Smooth muscle cell (in vitro differentiated cells): ENCODE data around the gene UCHL3. TPM values are rescaled to one million over a fixed set of nuclear protein-coding genes. Genes with fewer than 3 reads are reported as not detected.

Experiments
- DNase-seq: peaks from one replicate; lab custom pipeline; 2025; ENCODE audit not compliant: unreplicated experiment; lab: John Stamatoyannopoulos, UW
- H2AFZ ChIP-seq: fragments of 200-600 bp; sonication (generic); 2 replicates; pipeline ENCODE4 v1.6.0; 2016; ENCODE audit warnings: antibody characterized with exemption, low read depth, mild to moderate bottlenecking
- H3F3A ChIP-seq: fragments of 200-600 bp; sonication (generic); 2 replicates; pipeline ENCODE4 v1.6.0; 2017; ENCODE audit warnings: antibody characterized with exemption, low read depth
- H3K27ac ChIP-seq: fragments of 200-600 bp; sonication (generic); 2 replicates; pipeline ENCODE4 v1.5.1; 2016; ENCODE audit warnings: low read depth, mild to moderate bottlenecking
- H3K27me3 ChIP-seq: fragments of 200-600 bp; sonication (generic); 2 replicates; pipeline ENCODE4 v1.6.1; 2016; ENCODE audit warnings: low read depth, mild to moderate bottlenecking
- H3K36me3 ChIP-seq: fragments of 200-600 bp; sonication (generic); 2 replicates; pipeline ENCODE4 v1.5.1; 2016; ENCODE audit warnings: low read depth
- H3K4me1 ChIP-seq: fragments of 200-600 bp; sonication (generic); 2 replicates; pipeline ENCODE4 v1.5.1; 2016; ENCODE audit warnings: low read depth
- H3K4me2 ChIP-seq: fragments of 200-600 bp; sonication (generic); 2 replicates; pipeline ENCODE4 v1.6.0; 2016; ENCODE audit warnings: mild to moderate bottlenecking
- H3K4me3 ChIP-seq: fragments of 200-600 bp; sonication (generic); 2 replicates; pipeline ENCODE4 v1.5.1; 2016; ENCODE audit warnings: mild to moderate bottlenecking
- H3K79me2 ChIP-seq: fragments of 200-600 bp; sonication (generic); 2 replicates; pipeline ENCODE4 v1.6.0; 2016; ENCODE audit warnings: low read depth, mild to moderate bottlenecking
- H3K9ac ChIP-seq: fragments of 200-600 bp; sonication (generic); 2 replicates; pipeline ENCODE4 v1.6.0; 2016; ENCODE audit warnings: low read depth
- H3K9me3 ChIP-seq: fragments of 200-600 bp; sonication (generic); replicated peaks from 2 replicates; pipeline ENCODE4 v1.5.1; 2016; ENCODE audit warnings: low read depth
- H4K20me1 ChIP-seq: fragments of 200-600 bp; sonication (generic); 2 replicates; pipeline ENCODE4 v1.6.0; 2016; ENCODE audit warnings: low read depth
- CTCF ChIP-seq: fragments of 200-600 bp; sonication (generic); IDR thresholded peaks from 2 replicates; pipeline ENCODE4 v1.5.1; 2017; ENCODE audit warnings: borderline replicate concordance, mild to moderate bottlenecking, antibody characterized with exemption; ENCODE audit not compliant: insufficient read depth, poor library complexity, severe bottlenecking
- WGBS: methylation state at CpG from one replicate; pipeline ENCODE4 v1.1.7; 2016; ENCODE audit warnings: low lambda C conversion rate; 5-methylcytosine and 5-hydroxymethylcytosine counted together
- polyA plus RNA-seq: library from polyadenylated mRNA; unstranded; fragments of >200 nt; fragmentation: Nextera tagmentation; extraction: Ambion mirVana; gene quantifications from 2 replicates; pipeline ENCODE4 v1.2.1, GENCODE V29; 2016
- total RNA-seq: library from RNA; depleted of rRNA; stranded (reverse); fragments of >200 nt; gene quantifications from 2 replicates; pipeline ENCODE4 v1.2.3, GENCODE V29; 2014

The UCHL3 gene
- total and polyA plus RNA-seq, 2 experiments from 2014 or later, result 47.3 to 50.9 TPM

GRCh38 chr13:75651013-75651412 lies 101.4 kb downstream of the UCHL3 start:
- no peak for DNase-seq
- peaks cover 5% of the 10 kb centered on the region for H3K36me3 ChIP-seq
- H2AFZ ChIP-seq, result no peak overlapping the region
- H3K27me3 ChIP-seq, result no peaks in the 10 kb centered on the region
- no peak overlapping the region for H3K4me2 ChIP-seq
- no peaks in the 10 kb centered on the region for H3K9me3 ChIP-seq
- no peak overlapping the region for H3K4me3 ChIP-seq
- H3K27ac ChIP-seq, result no peak overlapping the region
- TF ChIP-seq CTCF, result no peak
- 89% methylated on average over 2 of the region's 2 CpGs for WGBS
- H4K20me1 ChIP-seq, result peaks cover 99% of the 10 kb centered on the region
- H3F3A ChIP-seq, result peaks cover 5% of the 10 kb centered on the region
- H3K4me1 ChIP-seq, result no peaks in the 10 kb centered on the region
- peaks cover 99% of the 10 kb centered on the region for H3K79me2 ChIP-seq
- H3K9ac ChIP-seq, result no peak overlapping the region

- Histone ChIP-seq H3K27ac (no peak overlapping the region), H3K36me3 (peaks cover 5% of the 10 kb centered on the region), H3K27me3 (no peaks in the 10 kb centered on the region), H3K9ac (no peak overlapping the region), H4K20me1 (peaks cover 99% of the 10 kb centered on the region), H3K4me2 (no peak overlapping the region), H3K4me1 (no peaks in the 10 kb centered on the region), H3F3A (peaks cover 5% of the 10 kb centered on the region), H2AFZ (no peak overlapping the region), H3K79me2 (peaks cover 96% of the 10 kb centered on the region), H3K9me3 (no peaks in the 10 kb centered on the region), H3K4me3 (no peak overlapping the region)
- no peak for DNase-seq
- no peak for TF ChIP-seq CTCF
- WGBS, result 61% methylated on average over 2 of the region's 2 CpGs
These were observed 103.1 kb downstream of the UCHL3 start for GRCh38 chr13:75652726-75653125.

Other genes starting within 250 kb of the UCHL3 start
- 21.9 and 22.4 TPM in 2 replicates for gene TBC1D4, start 67.6 kb upstream of the UCHL3 start, total RNA-seq
- gene TBC1D4, start 67.6 kb upstream of the UCHL3 start, polyA plus RNA-seq, result 6.4 and 7.7 TPM in 2 replicates
- gene COMMD6, start 11.9 kb upstream of the UCHL3 start, total RNA-seq, result 181 and 291 TPM in 2 replicates
- 270 and 284 TPM in 2 replicates for gene COMMD6, start 11.9 kb upstream of the UCHL3 start, polyA plus RNA-seq
- 213 and 253 TPM in 2 replicates for gene LMO7, start 86.5 kb downstream of the UCHL3 start, total RNA-seq
- gene LMO7, start 86.5 kb downstream of the UCHL3 start, polyA plus RNA-seq, result 152 and 157 TPM in 2 replicates